Measurements from ENCODE around the gene RBPJL.

The RBPJL gene

GRCh38 chr20:45318386-45318939 lies 11.8 kb downstream of the RBPJL start:
- H3K36me3 ChIP-seq (ENCODE audit: control insufficient read depth, insufficient read depth, low read length): no peaks in the 10 kb centered on the region
- H3K4me3 ChIP-seq (ENCODE audit: low read depth, low read length): no peak overlapping the region
- H3K4me1 ChIP-seq (ENCODE audit: control insufficient read depth, insufficient read depth, low read length): no peaks in the 10 kb centered on the region
- H3K27ac ChIP-seq (ENCODE audit: low read depth, low read length): no peak overlapping the region
- H3K9ac ChIP-seq (ENCODE audit: low read depth, low read length): no peak overlapping the region
- H3K9me3 ChIP-seq (ENCODE audit: control insufficient read depth, insufficient read depth, low read length): no peaks in the 10 kb centered on the region
- H3K27me3 ChIP-seq (ENCODE audit: control insufficient read depth, insufficient read depth, low read length): no peaks in the 10 kb centered on the region

GRCh38 chr20:45318948-45319347 lies 12.3 kb downstream of the RBPJL start:
- Histone ChIP-seq H3K27me3 (ENCODE audit: control insufficient read depth, insufficient read depth, low read length) (no peaks in the 10 kb centered on the region), H3K9ac (ENCODE audit: low read depth, low read length) (no peak overlapping the region), H3K4me3 (ENCODE audit: low read depth, low read length) (no peak overlapping the region), H3K27ac (ENCODE audit: low read depth, low read length) (no peak overlapping the region), H3K36me3 (ENCODE audit: control insufficient read depth, insufficient read depth, low read length) (no peaks in the 10 kb centered on the region), H3K9me3 (ENCODE audit: control insufficient read depth, insufficient read depth, low read length) (no peaks in the 10 kb centered on the region), H3K4me1 (ENCODE audit: control insufficient read depth, insufficient read depth, low read length) (no peaks in the 10 kb centered on the region)

GRCh38 chr20:45320948-45321595 lies 14.4 kb downstream of the RBPJL start:
- Histone ChIP-seq H3K27me3 (ENCODE audit: control insufficient read depth, insufficient read depth, low read length) (no peaks in the 10 kb centered on the region), H3K9me3 (ENCODE audit: control insufficient read depth, insufficient read depth, low read length) (no peaks in the 10 kb centered on the region), H3K4me3 (ENCODE audit: low read depth, low read length) (no peak overlapping the region), H3K27ac (ENCODE audit: low read depth, low read length) (no peak overlapping the region), H3K9ac (ENCODE audit: low read depth, low read length) (no peak overlapping the region), H3K4me1 (ENCODE audit: control insufficient read depth, insufficient read depth, low read length) (no peaks in the 10 kb centered on the region), H3K36me3 (ENCODE audit: control insufficient read depth, insufficient read depth, low read length) (0 out of 2 replicates have a peak, but pooled peaks cover 3% of the 10 kb centered on the region)

GRCh38 chr20:45322952-45323383 lies 16.3 kb downstream of the RBPJL start:
- H3K9me3 ChIP-seq (ENCODE audit: control insufficient read depth, insufficient read depth, low read length): no peaks in the 10 kb centered on the region
- no peaks in the 10 kb centered on the region for H3K27me3 ChIP-seq (ENCODE audit: control insufficient read depth, insufficient read depth, low read length)
- no peaks in the 10 kb centered on the region for H3K4me1 ChIP-seq (ENCODE audit: control insufficient read depth, insufficient read depth, low read length)
- no peak overlapping the region for H3K9ac ChIP-seq (ENCODE audit: low read depth, low read length)
- no peak overlapping the region for H3K27ac ChIP-seq (ENCODE audit: low read depth, low read length)
- H3K4me3 ChIP-seq (ENCODE audit: low read depth, low read length): no peak overlapping the region
- peaks cover 18% of the 10 kb centered on the region for H3K36me3 ChIP-seq (ENCODE audit: control insufficient read depth, insufficient read depth, low read length)

GRCh38 chr20:45323731-45324130 lies 17.1 kb downstream of the RBPJL start:
- H3K4me3 ChIP-seq (ENCODE audit: low read depth, low read length): no peak overlapping the region
- H3K36me3 ChIP-seq (ENCODE audit: control insufficient read depth, insufficient read depth, low read length): peaks cover 26% of the 10 kb centered on the region
- H3K4me1 ChIP-seq (ENCODE audit: control insufficient read depth, insufficient read depth, low read length): no peaks in the 10 kb centered on the region
- H3K9me3 ChIP-seq (ENCODE audit: control insufficient read depth, insufficient read depth, low read length): no peaks in the 10 kb centered on the region
- H3K27ac ChIP-seq (ENCODE audit: low read depth, low read length): no peak overlapping the region
- no peaks in the 10 kb centered on the region for H3K27me3 ChIP-seq (ENCODE audit: control insufficient read depth, insufficient read depth, low read length)
- no peak overlapping the region for H3K9ac ChIP-seq (ENCODE audit: low read depth, low read length)

- no peak overlapping the region for H3K4me3 ChIP-seq (ENCODE audit: low read depth, low read length)
- H3K36me3 ChIP-seq (ENCODE audit: control insufficient read depth, insufficient read depth, low read length): peaks cover 42% of the 10 kb centered on the region
- no peaks in the 10 kb centered on the region for H3K9me3 ChIP-seq (ENCODE audit: control insufficient read depth, insufficient read depth, low read length)
- no peaks in the 10 kb centered on the region for H3K27me3 ChIP-seq (ENCODE audit: control insufficient read depth, insufficient read depth, low read length)
- no peak overlapping the region for H3K27ac ChIP-seq (ENCODE audit: low read depth, low read length)
- no peak overlapping the region for H3K9ac ChIP-seq (ENCODE audit: low read depth, low read length)
- no peaks in the 10 kb centered on the region for H3K4me1 ChIP-seq (ENCODE audit: control insufficient read depth, insufficient read depth, low read length)
Observed at GRCh38 chr20:45325371-45325770, 18.7 kb downstream of the RBPJL start.

GRCh38 chr20:45328451-45328850 lies 21.8 kb downstream of the RBPJL start:
- H3K9me3 ChIP-seq (ENCODE audit: control insufficient read depth, insufficient read depth, low read length): no peaks in the 10 kb centered on the region
- H3K4me3 ChIP-seq (ENCODE audit: low read depth, low read length): no peak overlapping the region
- H3K27ac ChIP-seq (ENCODE audit: low read depth, low read length): no peak overlapping the region
- no peaks in the 10 kb centered on the region for H3K27me3 ChIP-seq (ENCODE audit: control insufficient read depth, insufficient read depth, low read length)
- peaks cover 68% of the 10 kb centered on the region for H3K36me3 ChIP-seq (ENCODE audit: control insufficient read depth, insufficient read depth, low read length)
- H3K4me1 ChIP-seq (ENCODE audit: control insufficient read depth, insufficient read depth, low read length): no peaks in the 10 kb centered on the region
- no peak overlapping the region for H3K9ac ChIP-seq (ENCODE audit: low read depth, low read length)

- Histone ChIP-seq H3K36me3 (ENCODE audit: control insufficient read depth, insufficient read depth, low read length) (peaks cover 68% of the 10 kb centered on the region), H3K4me3 (ENCODE audit: low read depth, low read length) (no peak overlapping the region), H3K27me3 (ENCODE audit: control insufficient read depth, insufficient read depth, low read length) (no peaks in the 10 kb centered on the region), H3K27ac (ENCODE audit: low read depth, low read length) (no peak overlapping the region), H3K4me1 (ENCODE audit: control insufficient read depth, insufficient read depth, low read length) (no peaks in the 10 kb centered on the region), H3K9me3 (ENCODE audit: control insufficient read depth, insufficient read depth, low read length) (no peaks in the 10 kb centered on the region), H3K9ac (ENCODE audit: low read depth, low read length) (no peak overlapping the region)
Observed at GRCh38 chr20:45329497-45330319, 23.1 kb downstream of the RBPJL start.

- Histone ChIP-seq H3K27me3 (ENCODE audit: control insufficient read depth, insufficient read depth, low read length) (no peaks in the 10 kb centered on the region), H3K27ac (ENCODE audit: low read depth, low read length) (no peak overlapping the region), H3K9ac (ENCODE audit: low read depth, low read length) (no peak overlapping the region), H3K4me1 (ENCODE audit: control insufficient read depth, insufficient read depth, low read length) (no peaks in the 10 kb centered on the region), H3K9me3 (ENCODE audit: control insufficient read depth, insufficient read depth, low read length) (no peaks in the 10 kb centered on the region), H3K4me3 (ENCODE audit: low read depth, low read length) (no peak overlapping the region), H3K36me3 (ENCODE audit: control insufficient read depth, insufficient read depth, low read length) (peaks cover 68% of the 10 kb centered on the region)
Observed at GRCh38 chr20:45330476-45330875, 23.8 kb downstream of the RBPJL start.

- Histone ChIP-seq H3K9ac (ENCODE audit: low read depth, low read length) (no peak overlapping the region), H3K4me3 (ENCODE audit: low read depth, low read length) (no peak overlapping the region), H3K4me1 (ENCODE audit: control insufficient read depth, insufficient read depth, low read length) (peaks cover 44% of the 10 kb centered on the region), H3K9me3 (ENCODE audit: control insufficient read depth, insufficient read depth, low read length) (no peaks in the 10 kb centered on the region), H3K36me3 (ENCODE audit: control insufficient read depth, insufficient read depth, low read length) (peaks cover 16% of the 10 kb centered on the region; the same call in 1 of the 2 replicates), H3K27me3 (ENCODE audit: control insufficient read depth, insufficient read depth, low read length) (no peaks in the 10 kb centered on the region), H3K27ac (ENCODE audit: low read depth, low read length) (peak overlapping the region; percentile 78)
Observed at GRCh38 chr20:45336530-45337366, 30.1 kb downstream of the RBPJL start.
